NB4 (cell line): Measurements from ENCODE around the gene PDE4B.

Experiments used
- MYC ChIP-seq: IDR thresholded peaks from 2 replicates; pipeline ENCODE4 v1.6.1; 2011; ENCODE audit warnings: low read depth, low read length
- POLR2A ChIP-seq: IDR thresholded peaks from 2 replicates; pipeline ENCODE4 v1.6.1; 2011; ENCODE audit warnings: mild to moderate bottlenecking; ENCODE audit not compliant: insufficient read length; ENCODE audit errors: extremely low read depth
- TF ChIP-seq, protein P1 (sequence below): IDR thresholded peaks from one replicate; pipeline ENCODE4 v1.5.1; 2012; ENCODE audit warnings: low read depth, low read length
- TF ChIP-seq, protein P2 (sequence below): IDR thresholded peaks from 2 replicates; pipeline ENCODE4 v1.6.1; 2011; ENCODE audit warnings: low read depth, low read length

DNA sequence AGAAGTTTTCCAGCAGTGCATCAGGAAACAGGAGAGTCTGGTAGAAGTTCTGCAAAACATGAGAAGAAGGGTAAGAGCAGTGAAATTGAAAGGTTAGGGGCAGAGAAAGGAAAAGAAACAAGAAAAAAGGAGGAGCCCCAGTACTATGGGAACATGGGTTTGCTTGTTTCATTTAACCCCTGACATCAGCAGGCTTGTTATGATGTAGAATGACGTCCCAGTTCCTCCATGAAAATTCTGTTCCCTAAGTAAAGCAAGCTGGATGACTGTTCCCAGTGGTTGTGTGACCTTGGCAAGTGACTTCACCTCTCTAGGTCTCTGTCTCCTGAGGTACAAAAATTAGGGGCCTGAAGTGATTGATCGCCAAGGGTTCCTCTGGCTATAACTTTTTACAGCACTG lies 472.6 kb downstream of the PDE4B start:
- TF ChIP-seq POLR2A: no peak
- TF ChIP-seq, protein P1, sequence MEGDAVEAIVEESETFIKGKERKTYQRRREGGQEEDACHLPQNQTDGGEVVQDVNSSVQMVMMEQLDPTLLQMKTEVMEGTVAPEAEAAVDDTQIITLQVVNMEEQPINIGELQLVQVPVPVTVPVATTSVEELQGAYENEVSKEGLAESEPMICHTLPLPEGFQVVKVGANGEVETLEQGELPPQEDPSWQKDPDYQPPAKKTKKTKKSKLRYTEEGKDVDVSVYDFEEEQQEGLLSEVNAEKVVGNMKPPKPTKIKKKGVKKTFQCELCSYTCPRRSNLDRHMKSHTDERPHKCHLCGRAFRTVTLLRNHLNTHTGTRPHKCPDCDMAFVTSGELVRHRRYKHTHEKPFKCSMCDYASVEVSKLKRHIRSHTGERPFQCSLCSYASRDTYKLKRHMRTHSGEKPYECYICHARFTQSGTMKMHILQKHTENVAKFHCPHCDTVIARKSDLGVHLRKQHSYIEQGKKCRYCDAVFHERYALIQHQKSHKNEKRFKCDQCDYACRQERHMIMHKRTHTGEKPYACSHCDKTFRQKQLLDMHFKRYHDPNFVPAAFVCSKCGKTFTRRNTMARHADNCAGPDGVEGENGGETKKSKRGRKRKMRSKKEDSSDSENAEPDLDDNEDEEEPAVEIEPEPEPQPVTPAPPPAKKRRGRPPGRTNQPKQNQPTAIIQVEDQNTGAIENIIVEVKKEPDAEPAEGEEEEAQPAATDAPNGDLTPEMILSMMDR: no peak
- TF ChIP-seq, protein P2, sequence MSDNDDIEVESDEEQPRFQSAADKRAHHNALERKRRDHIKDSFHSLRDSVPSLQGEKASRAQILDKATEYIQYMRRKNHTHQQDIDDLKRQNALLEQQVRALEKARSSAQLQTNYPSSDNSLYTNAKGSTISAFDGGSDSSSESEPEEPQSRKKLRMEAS: no peak
- TF ChIP-seq MYC: no peak
